OCI-LY7 (cell line): ENCODE results near the gene BAG1. TPM values are rescaled to one million over a fixed set of nuclear protein-coding genes. Genes with fewer than 3 reads are reported as not detected.

Experiments used
- BruUV-seq: library from RNA; stranded (reverse); fragments of 400-500 nt; replicated peaks from 2 replicates; lab custom pipeline; 2021; lab: Mats Ljungman, UMichigan
- CTCF ChIA-PET: fragments of 300-600 bp; sonication (Branson Sonifier 250); formaldehyde crosslinking; loops from one replicate; lab custom pipeline; 2022; ENCODE audit warnings: antibody characterized with exemption; ENCODE audit not compliant: unreplicated experiment; lab: Charles Lee
- POLR2A ChIA-PET: fragments of 300-600 bp; sonication (Branson Sonifier 250); formaldehyde crosslinking; loops from one replicate; lab custom pipeline; 2022; ENCODE audit warnings: antibody characterized with exemption; lab: Charles Lee
- DNase-seq: peaks from one replicate; pipeline ENCODE4 v3.0.0-alpha.2; 2015; ENCODE audit warnings: low spot score
- H2AFZ ChIP-seq: fragments of 200-600 bp; sonication (generic), shearing (Covaris generic); 2 replicates; pipeline ENCODE4 v1.6.1; 2014; ENCODE audit warnings: mild to moderate bottlenecking, antibody characterized with exemption, low read length, moderate library complexity
- H3K27ac ChIP-seq: fragments of 200-600 bp; sonication (generic); 2 replicates; pipeline ENCODE4 v1.5.1; 2014; ENCODE audit warnings: mixed run types, low read depth, mild to moderate bottlenecking, moderate library complexity, low read length, inconsistent platforms; ENCODE audit not compliant: poor library complexity, severe bottlenecking
- H3K36me3 ChIP-seq: fragments of 200-600 bp; sonication (generic); 2 replicates; pipeline ENCODE4 v1.6.1; 2014; ENCODE audit warnings: mild to moderate bottlenecking, antibody characterized with exemption, low read length, moderate library complexity, mixed read lengths; ENCODE audit not compliant: insufficient read depth
- H3K4me1 ChIP-seq: fragments of 200-600 bp; sonication (generic); 2 replicates; pipeline ENCODE4 v1.5.1; 2014; ENCODE audit warnings: mild to moderate bottlenecking, low read length; ENCODE audit not compliant: insufficient read depth, poor library complexity, severe bottlenecking
- H3K4me2 ChIP-seq: fragments of 200-600 bp; sonication (generic); 2 replicates; pipeline ENCODE4 v1.6.1; 2014; ENCODE audit warnings: mild to moderate bottlenecking, low read length
- H3K4me3 ChIP-seq: fragments of 200-600 bp; sonication (generic); 2 replicates; pipeline ENCODE4 v1.5.1; 2014; ENCODE audit warnings: mild to moderate bottlenecking, low read depth, low read length; ENCODE audit not compliant: poor library complexity, severe bottlenecking
- H3K79me2 ChIP-seq: fragments of 200-600 bp; sonication (generic); 2 replicates; pipeline ENCODE4 v1.6.1; 2016; ENCODE audit warnings: low read depth, mild to moderate bottlenecking, low read length, moderate library complexity, mixed read lengths; ENCODE audit not compliant: insufficient read depth
- H3K9me2 ChIP-seq: fragments of 200-600 bp; sonication (generic); 2 replicates; pipeline ENCODE4 v1.6.1; 2016; ENCODE audit warnings: mild to moderate bottlenecking, low read length, mixed read lengths; ENCODE audit not compliant: insufficient read depth
- H3K9me3 ChIP-seq: fragments of 200-600 bp; sonication (generic); 2 replicates; pipeline ENCODE4 v1.6.1; 2014; ENCODE audit warnings: mild to moderate bottlenecking, mixed run types, low read length, mixed read lengths
- H4K20me1 ChIP-seq: fragments of 200-600 bp; sonication (generic); 2 replicates; pipeline ENCODE4 v1.6.1; 2014; ENCODE audit warnings: mild to moderate bottlenecking, antibody characterized with exemption, low read length, moderate library complexity, mixed read lengths; ENCODE audit not compliant: insufficient read depth
- EZH2phosphoT487 ChIP-seq: fragments of 200-600 bp; sonication (generic); IDR thresholded peaks from 2 replicates; pipeline ENCODE4 v1.6.1; 2018; ENCODE audit warnings: low read depth, borderline replicate concordance, mild to moderate bottlenecking, mixed run types, antibody characterized with exemption, low read length, moderate library complexity, mixed read lengths
- intact Hi-C: fragments of 100-400 bp; cut with micrococcal nuclease; formaldehyde crosslinking; loops from one replicate; pipeline ENCODE4 v1.10.0; 2022; ENCODE audit not compliant: unreplicated experiment
- total RNA-seq, 2 experiments: library from RNA; depleted of rRNA in 1 of 2; stranded (reverse); fragments of >200 nt in 1 of 2; shearing (Covaris generic) in 1 of 2; gene quantifications; 2 replicates each; pipeline ENCODE4 v1.2.3, GENCODE V29; 2014 to 2022
- TF ChIP-seq, protein P1 (sequence below): fragments of 200-600 bp; sonication (generic); conservative IDR thresholded peaks from 2 replicates; pipeline ENCODE4 v1.5.1; 2014; ENCODE audit warnings: mild to moderate bottlenecking, antibody characterized with exemption, low read length, moderate library complexity, mixed read lengths

The BAG1 gene
- total RNA-seq, 2 experiments from 2014 or later = 48.1 to 86.0 TPM

DNA sequence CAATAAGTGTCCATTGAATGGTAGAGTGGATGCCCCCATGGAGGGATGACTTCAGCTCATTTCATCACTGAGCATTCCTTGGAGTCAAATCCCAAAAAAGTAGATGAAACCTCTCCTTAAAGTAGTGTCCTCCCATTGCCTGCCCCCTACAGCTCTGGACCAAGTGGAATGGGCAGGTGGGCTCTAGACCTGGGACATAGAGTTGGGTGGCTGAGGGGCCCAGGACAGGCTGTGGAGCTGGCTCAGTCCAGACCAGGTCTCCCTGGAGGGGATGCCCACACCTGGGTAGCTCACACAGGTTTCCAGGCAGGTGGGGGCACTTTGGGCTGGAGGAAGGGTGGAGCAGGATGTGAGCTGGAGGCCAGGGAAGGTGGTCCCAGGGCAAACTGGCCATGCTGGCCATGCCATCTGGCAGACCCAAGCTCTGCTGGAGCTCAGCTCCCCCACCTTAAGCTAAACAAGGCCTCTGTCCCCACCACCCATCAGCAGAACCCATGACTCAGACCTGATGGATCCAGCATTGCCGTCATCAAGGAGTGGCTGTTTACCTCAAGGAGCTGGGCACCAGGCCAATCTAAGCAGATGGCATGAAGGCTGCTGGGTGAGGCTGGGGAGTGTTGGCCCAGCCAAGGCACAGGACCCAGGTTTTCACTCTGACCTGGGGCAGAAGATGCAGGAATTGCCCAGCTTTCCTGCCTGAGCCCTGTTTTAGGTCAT is 30.7 kb downstream of the BAG1 start:
- intact Hi-C loops = no loop called here
- Histone ChIP-seq H3K9me2 (no peaks in the 10 kb centered on the region), H4K20me1 (no peaks in the 10 kb centered on the region), H3K4me2 (no peak overlapping the region), H3K36me3 (no peaks in the 10 kb centered on the region), H3K4me3 (no peak overlapping the region), H3K9me3 (no peaks in the 10 kb centered on the region), H3K79me2 (no peaks in the 10 kb centered on the region), H2AFZ (no peak overlapping the region), H3K27ac (no peak overlapping the region), H3K4me1 (peaks cover 3% of the 10 kb centered on the region)
- CTCF ChIA-PET = interaction anchor here (0.9 kb wide), 1 partner anchor 53 kb away, joined by 3 read pairs; no protein-coding TSS in a partner anchor
- DNase-seq = no peak
- no peak for TF ChIP-seq EZH2phosphoT487
- TF ChIP-seq, protein P1, sequence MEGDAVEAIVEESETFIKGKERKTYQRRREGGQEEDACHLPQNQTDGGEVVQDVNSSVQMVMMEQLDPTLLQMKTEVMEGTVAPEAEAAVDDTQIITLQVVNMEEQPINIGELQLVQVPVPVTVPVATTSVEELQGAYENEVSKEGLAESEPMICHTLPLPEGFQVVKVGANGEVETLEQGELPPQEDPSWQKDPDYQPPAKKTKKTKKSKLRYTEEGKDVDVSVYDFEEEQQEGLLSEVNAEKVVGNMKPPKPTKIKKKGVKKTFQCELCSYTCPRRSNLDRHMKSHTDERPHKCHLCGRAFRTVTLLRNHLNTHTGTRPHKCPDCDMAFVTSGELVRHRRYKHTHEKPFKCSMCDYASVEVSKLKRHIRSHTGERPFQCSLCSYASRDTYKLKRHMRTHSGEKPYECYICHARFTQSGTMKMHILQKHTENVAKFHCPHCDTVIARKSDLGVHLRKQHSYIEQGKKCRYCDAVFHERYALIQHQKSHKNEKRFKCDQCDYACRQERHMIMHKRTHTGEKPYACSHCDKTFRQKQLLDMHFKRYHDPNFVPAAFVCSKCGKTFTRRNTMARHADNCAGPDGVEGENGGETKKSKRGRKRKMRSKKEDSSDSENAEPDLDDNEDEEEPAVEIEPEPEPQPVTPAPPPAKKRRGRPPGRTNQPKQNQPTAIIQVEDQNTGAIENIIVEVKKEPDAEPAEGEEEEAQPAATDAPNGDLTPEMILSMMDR = no peak
- no TSS peak for BruUV-seq
- POLR2A ChIA-PET = interaction anchor here (0.5 to 1.0 kb wide), 2 partner anchors 75 to 154 kb away, joined by 3 read pairs; no protein-coding TSS in a partner anchor

DNA sequence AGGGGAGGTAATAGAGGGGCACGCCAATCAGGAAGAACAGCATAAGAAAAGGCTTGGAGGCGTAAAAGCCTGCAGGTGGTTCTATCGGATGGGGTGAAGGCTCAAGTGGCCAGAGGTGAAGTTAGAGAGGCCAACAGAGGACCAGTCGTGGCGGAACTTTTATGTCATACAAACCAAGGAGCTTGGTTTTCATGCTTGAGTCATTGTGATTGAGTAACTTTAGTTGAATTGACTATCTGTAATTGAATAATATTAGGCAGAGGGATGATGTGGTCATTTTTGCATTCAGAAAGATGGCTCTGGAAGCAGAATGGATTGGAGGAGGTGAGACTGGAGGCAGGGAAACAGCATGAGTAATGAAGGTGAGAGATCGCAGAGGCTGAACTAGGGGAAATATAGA is 31.7 kb downstream of the BAG1 start:
- no peak for DNase-seq
- BruUV-seq = no TSS peak
- Histone ChIP-seq H3K27ac (no peak overlapping the region), H3K36me3 (no peaks in the 10 kb centered on the region), H2AFZ (no peak overlapping the region), H3K9me3 (no peaks in the 10 kb centered on the region), H3K4me1 (peaks cover 6% of the 10 kb centered on the region), H3K79me2 (no peaks in the 10 kb centered on the region), H4K20me1 (no peaks in the 10 kb centered on the region), H3K4me2 (no peak overlapping the region), H3K4me3 (no peak overlapping the region), H3K9me2 (no peaks in the 10 kb centered on the region)
- CTCF ChIA-PET = interaction anchor here (0.9 kb wide), 1 partner anchor 54 kb away, joined by 3 read pairs; no protein-coding TSS in a partner anchor
- POLR2A ChIA-PET = interaction anchor here (0.6 to 0.8 kb wide), 2 partner anchors 165 to 190 kb away, joined by 3 to 11 read pairs; no protein-coding TSS in a partner anchor
- TF ChIP-seq, protein P1 = no peak
- no peak for TF ChIP-seq EZH2phosphoT487
- intact Hi-C loops = no loop called here

DNA sequence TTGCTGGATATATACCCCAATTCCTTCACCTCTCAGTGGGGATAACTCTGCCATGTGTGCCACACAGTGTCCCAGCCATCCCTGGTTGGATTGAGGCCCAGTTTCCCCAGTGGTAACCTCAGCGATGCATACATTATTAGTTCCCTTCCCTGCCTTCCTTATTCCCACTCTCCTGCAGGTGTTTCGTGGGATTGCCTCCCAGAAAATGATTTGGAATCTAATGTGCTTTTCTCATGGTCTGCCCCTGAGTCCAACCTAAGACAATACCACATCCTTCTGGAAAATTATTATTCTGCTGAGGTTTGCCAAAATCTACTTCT is 32.9 kb downstream of the BAG1 start:
- intact Hi-C loops = no loop called here
- BruUV-seq = no TSS peak
- ChIA-PET CTCF (interaction anchor here (0.6 kb wide), 1 partner anchor 17 kb away, joined by 3 read pairs; no protein-coding TSS in a partner anchor), POLR2A (interaction anchor here (0.6 kb wide), 1 partner anchor 946 kb away, joined by 3 read pairs; no protein-coding TSS in a partner anchor)
- no peak for DNase-seq
- Histone ChIP-seq H3K27ac (no peak overlapping the region), H3K4me3 (no peak overlapping the region), H3K36me3 (no peaks in the 10 kb centered on the region), H3K79me2 (no peaks in the 10 kb centered on the region), H4K20me1 (no peaks in the 10 kb centered on the region), H2AFZ (no peak overlapping the region), H3K4me1 (peaks cover 12% of the 10 kb centered on the region), H3K9me2 (no peaks in the 10 kb centered on the region), H3K4me2 (no peak overlapping the region), H3K9me3 (no peaks in the 10 kb centered on the region)
- TF ChIP-seq, protein P1 = no peak
- TF ChIP-seq EZH2phosphoT487 = no peak
